ENCODE measurements around the gene NADSYN1.
"Not testable (repeated sequence)": the region's sequence is repeated elsewhere in the genome, so short reads cannot be mapped to it uniquely, and the experiment has no call there.

Gene NADSYN1

GRCh38 chr11:71453037-71453917, at the start of gene NADSYN1:
Gene NADSYN1, plus strand, starts transcription at chr11:71453203. Its CDS starts 94 bp downstream, at chr11:71453297.
- peak; percentile 87 for DNase-seq (ENCODE audit: low read depth)

GRCh38 chr11:71404209-71404608, 48.8 kb upstream of the NADSYN1 start:
- DNase-seq (ENCODE audit: low read depth), result no peak

GRCh38 chr11:71406681-71407080, 46.3 kb upstream of the NADSYN1 start:
- no peak for DNase-seq (ENCODE audit: low read depth)

GRCh38 chr11:71407356-71407755, 45.6 kb upstream of the NADSYN1 start:
- DNase-seq (ENCODE audit: low read depth), result no peak

GRCh38 chr11:71408826-71409225, 44.2 kb upstream of the NADSYN1 start:
- no peak for DNase-seq (ENCODE audit: low read depth)

- no peak for DNase-seq (ENCODE audit: low read depth)
Measured at GRCh38 chr11:71410363-71410966, 42.5 kb upstream of the NADSYN1 start.

GRCh38 chr11:71414645-71415044, 38.4 kb upstream of the NADSYN1 start:
- no peak for DNase-seq (ENCODE audit: low read depth)

GRCh38 chr11:71418643-71419042, 34.4 kb upstream of the NADSYN1 start:
- no peak for DNase-seq (ENCODE audit: low read depth)

- no peak for DNase-seq (ENCODE audit: low read depth)
Measured at GRCh38 chr11:71420455-71421241, 32.4 kb upstream of the NADSYN1 start.

GRCh38 chr11:71421392-71421950, 31.5 kb upstream of the NADSYN1 start:
- DNase-seq (ENCODE audit: low read depth), result no peak

GRCh38 chr11:71422318-71422717, 30.7 kb upstream of the NADSYN1 start:
- DNase-seq (ENCODE audit: low read depth), result not testable (repeated sequence)

- no peak for DNase-seq (ENCODE audit: low read depth)
Measured at GRCh38 chr11:71423181-71423790, 29.7 kb upstream of the NADSYN1 start.

GRCh38 chr11:71425409-71425808, 27.6 kb upstream of the NADSYN1 start:
- DNase-seq (ENCODE audit: low read depth), result no peak

GRCh38 chr11:71425860-71426259, 27.1 kb upstream of the NADSYN1 start:
- no peak for DNase-seq (ENCODE audit: low read depth)

GRCh38 chr11:71426413-71426812, 26.6 kb upstream of the NADSYN1 start:
- DNase-seq (ENCODE audit: low read depth), result no peak

- no peak for DNase-seq (ENCODE audit: low read depth)
Measured at GRCh38 chr11:71428861-71429435, 24.1 kb upstream of the NADSYN1 start.

GRCh38 chr11:71429701-71430100, 23.3 kb upstream of the NADSYN1 start:
- no peak for DNase-seq (ENCODE audit: low read depth)

GRCh38 chr11:71430166-71430565, 22.8 kb upstream of the NADSYN1 start:
- DNase-seq (ENCODE audit: low read depth), result no peak

GRCh38 chr11:71431271-71431670, 21.7 kb upstream of the NADSYN1 start:
- DNase-seq (ENCODE audit: low read depth), result no peak

- DNase-seq (ENCODE audit: low read depth), result no peak
Measured at GRCh38 chr11:71432761-71433647, 20.0 kb upstream of the NADSYN1 start.
